EH (cell line): ENCODE data around the gene TRAPPC2.

Experiments used
- DNase-seq: peaks from one replicate; pipeline ENCODE4 v3.0.0-alpha.2; 2015; ENCODE audit warnings: low read depth

TRAPPC2 gene

GRCh38 chrX:13734278-13735172 lies at the start of gene TRAPPC2, which contains the start of gene OFD1:
TRAPPC2 (minus strand) TSS chrX:13734620; CDS start chrX:13719963, 14,657 bp downstream.
OFD1 (plus strand) TSS chrX:13734748; CDS start chrX:13735072, 324 bp downstream.
- DNase-seq = peak; percentile 95

- DNase-seq = no peak
Measured at GRCh38 chrX:13780868-13781427, 46.5 kb upstream of the TRAPPC2 start.

GRCh38 chrX:13778916-13779315 lies 44.5 kb upstream of the TRAPPC2 start:
- DNase-seq = peak; percentile 59

- DNase-seq = no peak
Measured at GRCh38 chrX:13776387-13776786, 42.0 kb upstream of the TRAPPC2 start.

GRCh38 chrX:13775837-13776236 lies 41.4 kb upstream of the TRAPPC2 start:
- no peak for DNase-seq

GRCh38 chrX:13774696-13775095 lies 40.3 kb upstream of the TRAPPC2 start:
- peak; percentile 6 for DNase-seq

- no peak for DNase-seq
Measured at GRCh38 chrX:13770013-13770535, 35.7 kb upstream of the TRAPPC2 start.

- DNase-seq = no peak
Measured at GRCh38 chrX:13768939-13769338, 34.5 kb upstream of the TRAPPC2 start.

- peak; percentile 2 for DNase-seq
Measured at GRCh38 chrX:13764765-13765164, 30.3 kb upstream of the TRAPPC2 start.

GRCh38 chrX:13764281-13764680 lies 29.9 kb upstream of the TRAPPC2 start:
- DNase-seq = no peak

- DNase-seq = no peak
Measured at GRCh38 chrX:13763489-13763888, 29.1 kb upstream of the TRAPPC2 start.

- peak; percentile 8 for DNase-seq
Measured at GRCh38 chrX:13761606-13762414, 27.4 kb upstream of the TRAPPC2 start.

GRCh38 chrX:13760426-13760825 lies 26.0 kb upstream of the TRAPPC2 start:
- DNase-seq = no peak

GRCh38 chrX:13759152-13759718 lies 24.8 kb upstream of the TRAPPC2 start:
- DNase-seq = no peak

GRCh38 chrX:13756381-13756780 lies 22.0 kb upstream of the TRAPPC2 start:
- no peak for DNase-seq

GRCh38 chrX:13755254-13755653 lies 20.8 kb upstream of the TRAPPC2 start:
- no peak for DNase-seq

GRCh38 chrX:13754765-13755164 lies 20.3 kb upstream of the TRAPPC2 start:
- DNase-seq = no peak

- DNase-seq = no peak
Measured at GRCh38 chrX:13752646-13753045, 18.2 kb upstream of the TRAPPC2 start.

GRCh38 chrX:13752141-13752540 lies 17.7 kb upstream of the TRAPPC2 start:
- DNase-seq = no peak

GRCh38 chrX:13750812-13751211 lies 16.4 kb upstream of the TRAPPC2 start:
- DNase-seq = no peak

GRCh38 chrX:13750204-13750603 lies 15.8 kb upstream of the TRAPPC2 start:
- peak; percentile 44 for DNase-seq

- DNase-seq = peak; percentile 3
Measured at GRCh38 chrX:13748486-13748885, 14.1 kb upstream of the TRAPPC2 start.
